Right lobe of liver (tissue), 4 donors: Measurements from ENCODE around the gene PKIG.

Experiments
- POLR2A ChIP-seq: fragments of 450-650 bp; IDR thresholded peaks from one replicate; pipeline ENCODE4 v1.6.1; 2017; ENCODE audit warnings: antibody characterized with exemption, mild to moderate bottlenecking
- TF ChIP-seq, protein P1 (sequence below), 4 donors: fragments of 200-600 bp in 3 of 4; fragments of 450-650 bp in 1 of 4; IDR thresholded peaks; one replicate each; pipeline versions ENCODE4 v1.5.1 to v1.8.0; 2016 to 2022; ENCODE audit warnings: antibody characterized with exemption in 4 of 4, mild to moderate bottlenecking in 2 of 4
- donor health status: DM: no; HTN: no; CAD: no.
- donor health status: DM: no; HTN: no; CAD: no.
- donor health status: DM: no; HTN: yes; CAD: no.

DNA sequence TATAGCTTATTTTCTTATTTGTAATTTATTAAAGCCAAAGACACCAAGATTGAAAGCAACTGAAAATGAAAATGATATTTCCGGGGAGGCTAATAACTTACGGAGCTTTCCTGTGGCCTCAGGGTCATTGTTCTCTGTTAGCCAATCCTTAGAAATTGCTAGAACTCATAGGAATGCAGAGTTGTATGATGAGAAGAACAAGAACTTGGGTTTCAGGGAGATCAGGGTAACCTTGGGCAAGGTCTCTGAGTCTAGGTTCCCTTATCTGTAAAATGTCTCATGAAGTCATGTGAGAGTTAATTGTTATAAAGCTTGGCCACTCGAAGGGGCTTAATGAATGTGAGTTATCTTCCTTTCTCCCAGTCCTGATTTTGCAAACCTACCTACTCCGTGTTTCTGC lies 40.4 kb upstream of the PKIG start:
- TF ChIP-seq, protein P1, sequence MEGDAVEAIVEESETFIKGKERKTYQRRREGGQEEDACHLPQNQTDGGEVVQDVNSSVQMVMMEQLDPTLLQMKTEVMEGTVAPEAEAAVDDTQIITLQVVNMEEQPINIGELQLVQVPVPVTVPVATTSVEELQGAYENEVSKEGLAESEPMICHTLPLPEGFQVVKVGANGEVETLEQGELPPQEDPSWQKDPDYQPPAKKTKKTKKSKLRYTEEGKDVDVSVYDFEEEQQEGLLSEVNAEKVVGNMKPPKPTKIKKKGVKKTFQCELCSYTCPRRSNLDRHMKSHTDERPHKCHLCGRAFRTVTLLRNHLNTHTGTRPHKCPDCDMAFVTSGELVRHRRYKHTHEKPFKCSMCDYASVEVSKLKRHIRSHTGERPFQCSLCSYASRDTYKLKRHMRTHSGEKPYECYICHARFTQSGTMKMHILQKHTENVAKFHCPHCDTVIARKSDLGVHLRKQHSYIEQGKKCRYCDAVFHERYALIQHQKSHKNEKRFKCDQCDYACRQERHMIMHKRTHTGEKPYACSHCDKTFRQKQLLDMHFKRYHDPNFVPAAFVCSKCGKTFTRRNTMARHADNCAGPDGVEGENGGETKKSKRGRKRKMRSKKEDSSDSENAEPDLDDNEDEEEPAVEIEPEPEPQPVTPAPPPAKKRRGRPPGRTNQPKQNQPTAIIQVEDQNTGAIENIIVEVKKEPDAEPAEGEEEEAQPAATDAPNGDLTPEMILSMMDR (IDR thresholded peaks at IDR 0.05): no peak
- no peak for TF ChIP-seq POLR2A
